Parathyroid adenoma (tissue), 2 donors: Measurements from ENCODE around the gene DEK.

Experiments
- H2AFZ ChIP-seq: fragments of 300-600 bp; sonication (generic); one replicate; pipeline ENCODE4 v1.7.0; 2017; ENCODE audit warnings: antibody characterized with exemption, mild to moderate bottlenecking
- H3K27ac ChIP-seq: fragments of 300-600 bp; sonication (generic); one replicate; pipeline ENCODE4 v1.7.0; 2017
- H3K27me3 ChIP-seq: fragments of 300-600 bp; sonication (generic); one replicate; pipeline ENCODE4 v1.7.0; 2017; ENCODE audit warnings: low read length; ENCODE audit not compliant: control insufficient read depth, insufficient read depth
- H3K36me3 ChIP-seq: fragments of 300-600 bp; sonication (generic); one replicate; pipeline ENCODE4 v1.7.0; 2017; ENCODE audit warnings: low read length; ENCODE audit not compliant: control insufficient read depth, insufficient read depth
- H3K4me1 ChIP-seq: fragments of 300-600 bp; sonication (generic); one replicate; pipeline ENCODE4 v1.7.0; 2017; ENCODE audit warnings: control low read depth
- H3K4me2 ChIP-seq: fragments of 300-600 bp; sonication (generic); one replicate; pipeline ENCODE4 v1.7.0; 2017; ENCODE audit warnings: low read length
- H3K4me3 ChIP-seq: fragments of 300-600 bp; sonication (generic); one replicate; pipeline ENCODE4 v1.7.0; 2017; ENCODE audit warnings: low read depth, low read length
- H3K79me2 ChIP-seq: fragments of 300-600 bp; sonication (generic); one replicate; pipeline ENCODE4 v1.7.0; 2017; ENCODE audit warnings: control low read depth
- H3K9ac ChIP-seq: fragments of 300-600 bp; sonication (generic); one replicate; pipeline ENCODE4 v1.7.0; 2017; ENCODE audit warnings: mild to moderate bottlenecking
- H3K9me3 ChIP-seq: fragments of 300-600 bp; sonication (generic); one replicate; pipeline ENCODE4 v1.7.0; 2017; ENCODE audit warnings: low read length; ENCODE audit not compliant: control insufficient read depth
- CTCF ChIP-seq: fragments of 300-600 bp; sonication (generic); IDR thresholded peaks from one replicate; pipeline ENCODE4 v1.7.0; 2017; ENCODE audit warnings: antibody characterized with exemption, mild to moderate bottlenecking
- donor health status: primary hyperparathyroidism.

Gene DEK

GRCh38 chr6:18306977-18307376 lies 42.6 kb upstream of the DEK start:
- Histone ChIP-seq H3K4me2 (no peak overlapping the region), H3K9ac (no peak overlapping the region), H3K27ac (no peak overlapping the region), H3K9me3 (no peaks in the 10 kb centered on the region), H3K4me3 (no peak overlapping the region), H2AFZ (no peak overlapping the region), H3K79me2 (no peaks in the 10 kb centered on the region), H3K36me3 (no peaks in the 10 kb centered on the region), H3K27me3 (no peaks in the 10 kb centered on the region), H3K4me1 (no peaks in the 10 kb centered on the region)
- no peak for TF ChIP-seq CTCF

DNA sequence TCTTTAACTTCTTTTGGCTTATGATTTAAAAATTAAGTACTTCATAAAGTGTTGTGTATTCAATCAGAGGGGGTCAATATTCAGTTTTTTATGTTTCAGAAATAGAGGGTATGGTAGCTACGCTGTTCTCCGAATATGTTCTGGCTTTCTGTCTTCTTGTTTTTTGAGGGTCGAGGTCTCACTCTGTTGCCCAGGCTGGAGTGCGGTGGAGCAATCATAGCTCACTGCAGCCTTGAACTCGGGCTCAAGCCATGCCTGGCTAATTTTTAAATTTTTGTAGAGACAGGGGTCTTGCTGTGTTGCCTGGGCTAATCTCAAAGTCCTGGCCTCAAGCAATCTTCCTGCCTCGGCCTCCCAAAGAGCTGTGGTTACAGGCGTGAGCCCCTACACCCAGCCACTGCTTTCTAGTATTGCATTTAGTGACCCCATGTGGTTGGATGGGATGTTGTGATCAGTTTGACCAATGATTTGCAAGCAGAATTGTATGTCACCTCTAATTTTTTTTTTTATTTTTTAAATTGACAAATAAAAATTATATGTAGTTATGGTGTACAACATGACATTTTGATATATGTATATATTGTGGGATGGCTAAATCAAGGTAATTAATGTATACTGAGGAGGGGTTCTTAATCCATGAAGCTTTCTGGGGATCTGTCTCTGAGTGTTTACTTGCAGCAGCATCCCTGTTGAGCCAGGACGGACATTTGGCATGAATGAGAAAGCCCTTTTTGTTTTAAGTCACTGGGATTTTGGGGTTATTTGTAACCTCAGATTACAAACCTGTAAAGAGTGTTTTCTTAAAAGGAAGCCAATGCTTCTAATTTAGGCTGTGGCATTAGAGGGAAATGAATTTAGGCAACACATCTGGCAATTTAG lies 38.5 kb upstream of the DEK start:
- Histone ChIP-seq H3K36me3 (no peaks in the 10 kb centered on the region), H3K4me3 (no peak overlapping the region), H3K9ac (no peak overlapping the region), H2AFZ (no peak overlapping the region), H3K4me1 (no peaks in the 10 kb centered on the region), H3K4me2 (no peak overlapping the region), H3K27ac (no peak overlapping the region), H3K79me2 (no peaks in the 10 kb centered on the region), H3K27me3 (no peaks in the 10 kb centered on the region), H3K9me3 (no peaks in the 10 kb centered on the region)
- no peak for TF ChIP-seq CTCF

GRCh38 chr6:18293076-18293904 lies 29.0 kb upstream of the DEK start:
- Histone ChIP-seq H3K4me2 (no peak overlapping the region), H2AFZ (no peak overlapping the region), H3K27ac (no peak overlapping the region), H3K4me3 (no peak overlapping the region), H3K9ac (no peak overlapping the region), H3K9me3 (no peaks in the 10 kb centered on the region), H3K36me3 (no peaks in the 10 kb centered on the region), H3K27me3 (no peaks in the 10 kb centered on the region), H3K4me1 (no peaks in the 10 kb centered on the region), H3K79me2 (no peaks in the 10 kb centered on the region)
- TF ChIP-seq CTCF = no peak

- no peaks in the 10 kb centered on the region for H3K79me2 ChIP-seq
- no peak overlapping the region for H3K27ac ChIP-seq
- H3K4me1 ChIP-seq = no peaks in the 10 kb centered on the region
- no peak overlapping the region for H3K9ac ChIP-seq
- H3K36me3 ChIP-seq = no peaks in the 10 kb centered on the region
- H3K27me3 ChIP-seq = no peaks in the 10 kb centered on the region
- no peak overlapping the region for H2AFZ ChIP-seq
- H3K4me2 ChIP-seq = no peak overlapping the region
- H3K9me3 ChIP-seq = no peaks in the 10 kb centered on the region
- no peak overlapping the region for H3K4me3 ChIP-seq
- no peak for TF ChIP-seq CTCF
Observed at GRCh38 chr6:18289283-18289682, 25.0 kb upstream of the DEK start.
